GM12864 (cell line): ENCODE measurements around the gene ADNP.
A peak's percentile ranks its signal among the peaks of the same experiment; 100 is the strongest.

Source experiments
- DNase-seq: peaks from one replicate; pipeline ENCODE4 v3.0.0-alpha.2; 2011; ENCODE audit warnings: low read depth
- H3K4me3 ChIP-seq: 2 replicates; pipeline ENCODE4 v1.5.1; 2011; ENCODE audit warnings: mild to moderate bottlenecking, low read depth, low read length, control low read depth
- TF ChIP-seq, protein P1 (sequence below): IDR thresholded peaks from 2 replicates; pipeline ENCODE4 v1.5.1; 2011; ENCODE audit warnings: low read depth, mild to moderate bottlenecking, moderate library complexity, low read length, control low read depth, inconsistent platforms; ENCODE audit errors: missing control alignments

ADNP gene

DNA sequence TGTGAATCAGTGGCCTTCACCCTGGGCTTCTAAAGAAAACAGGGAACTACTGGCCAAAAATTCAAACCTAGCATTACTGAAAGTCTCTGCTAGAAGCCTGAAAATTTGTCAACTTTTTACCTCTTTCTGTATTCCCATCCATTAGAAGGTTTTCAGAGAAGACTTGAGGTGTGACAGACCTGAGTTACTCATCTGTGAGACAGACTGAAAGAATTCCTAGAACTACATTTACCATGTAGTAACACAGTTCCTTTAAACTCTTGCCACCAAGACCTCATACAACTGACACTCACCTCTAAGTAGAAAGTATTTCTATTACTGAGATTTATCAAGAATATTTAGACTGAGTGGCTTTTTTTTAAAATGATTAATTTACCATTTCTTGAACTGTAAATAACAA, 22.6 kb upstream of the ADNP start:
- H3K4me3 ChIP-seq = no peak overlapping the region
- no peak for DNase-seq

DNA sequence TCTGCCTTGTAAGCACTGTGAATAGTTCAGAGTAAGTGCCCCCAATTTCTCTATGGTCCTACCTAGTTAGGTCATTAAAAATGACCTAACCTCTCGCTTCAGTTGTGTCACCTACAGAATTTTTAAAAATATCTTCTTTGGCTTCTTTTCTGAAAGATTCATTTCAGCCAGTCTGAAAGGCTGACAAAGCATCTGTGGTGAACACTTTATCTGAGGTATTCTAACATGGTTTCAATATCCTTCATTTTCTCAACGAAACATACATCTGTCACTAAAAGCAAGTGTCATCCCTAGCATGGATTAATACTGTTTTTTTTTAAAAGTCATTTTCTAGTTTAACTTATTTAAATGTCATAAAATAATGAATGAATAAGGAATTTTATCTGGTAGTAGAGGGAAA, 22.0 kb upstream of the ADNP start:
- no peak overlapping the region for H3K4me3 ChIP-seq
- TF ChIP-seq, protein P1, sequence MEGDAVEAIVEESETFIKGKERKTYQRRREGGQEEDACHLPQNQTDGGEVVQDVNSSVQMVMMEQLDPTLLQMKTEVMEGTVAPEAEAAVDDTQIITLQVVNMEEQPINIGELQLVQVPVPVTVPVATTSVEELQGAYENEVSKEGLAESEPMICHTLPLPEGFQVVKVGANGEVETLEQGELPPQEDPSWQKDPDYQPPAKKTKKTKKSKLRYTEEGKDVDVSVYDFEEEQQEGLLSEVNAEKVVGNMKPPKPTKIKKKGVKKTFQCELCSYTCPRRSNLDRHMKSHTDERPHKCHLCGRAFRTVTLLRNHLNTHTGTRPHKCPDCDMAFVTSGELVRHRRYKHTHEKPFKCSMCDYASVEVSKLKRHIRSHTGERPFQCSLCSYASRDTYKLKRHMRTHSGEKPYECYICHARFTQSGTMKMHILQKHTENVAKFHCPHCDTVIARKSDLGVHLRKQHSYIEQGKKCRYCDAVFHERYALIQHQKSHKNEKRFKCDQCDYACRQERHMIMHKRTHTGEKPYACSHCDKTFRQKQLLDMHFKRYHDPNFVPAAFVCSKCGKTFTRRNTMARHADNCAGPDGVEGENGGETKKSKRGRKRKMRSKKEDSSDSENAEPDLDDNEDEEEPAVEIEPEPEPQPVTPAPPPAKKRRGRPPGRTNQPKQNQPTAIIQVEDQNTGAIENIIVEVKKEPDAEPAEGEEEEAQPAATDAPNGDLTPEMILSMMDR = no peak
- DNase-seq = no peak

More for the DNA sequence above, 22.6 kb upstream of the ADNP start:
- TF ChIP-seq, protein P1 = no peak

DNA sequence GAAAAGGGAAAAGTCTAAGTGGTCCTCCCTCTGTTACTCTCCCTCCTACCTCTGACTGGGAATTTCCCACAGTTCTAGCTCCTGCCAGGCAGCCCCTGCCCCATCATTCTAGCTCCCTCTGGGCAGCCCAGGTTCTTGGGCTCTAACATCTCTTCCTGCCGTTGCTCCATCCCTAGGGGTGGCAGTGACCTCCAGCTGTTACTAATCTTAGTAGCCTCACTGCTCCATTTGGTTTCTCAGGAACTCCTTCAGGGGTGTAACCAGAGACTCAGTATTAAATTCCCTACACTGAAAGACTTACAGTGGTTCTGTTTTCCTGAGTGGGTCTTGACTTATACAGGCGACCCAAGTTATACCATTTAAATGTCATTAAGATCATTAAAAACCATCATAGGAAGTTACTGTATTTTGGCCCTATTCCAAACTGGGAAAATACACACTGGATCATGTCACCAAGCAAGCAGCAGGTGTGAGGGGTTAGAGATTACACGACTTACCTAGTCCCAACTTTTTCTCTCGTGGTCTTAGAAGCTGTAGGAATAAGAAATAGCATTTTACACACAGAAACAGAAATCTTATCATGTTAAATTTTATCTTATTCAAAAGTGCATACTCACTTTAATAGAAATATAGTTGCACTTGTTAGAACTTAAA, 17.0 kb upstream of the ADNP start:
- no peak overlapping the region for H3K4me3 ChIP-seq
- TF ChIP-seq, protein P1 = no peak
- DNase-seq = no peak

DNA sequence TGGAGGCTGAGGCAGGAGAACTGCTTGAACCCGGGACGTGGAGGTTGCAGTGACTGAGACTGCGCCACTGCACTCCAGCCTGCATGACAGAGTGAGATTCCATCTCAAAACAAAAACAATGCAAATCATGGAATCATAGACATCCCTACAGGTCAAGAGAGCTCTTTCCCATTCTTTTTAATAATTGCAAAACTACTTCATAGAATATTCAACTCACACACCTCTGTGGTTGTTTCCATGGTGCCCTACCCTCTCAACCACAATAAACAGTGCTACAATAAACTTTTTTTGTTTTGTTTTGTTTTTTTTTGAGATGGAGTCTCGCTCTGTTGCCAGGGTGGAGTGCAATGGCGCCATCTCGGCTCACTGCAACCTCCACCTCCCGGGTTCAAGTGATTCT, 11.8 kb upstream of the ADNP start:
- TF ChIP-seq, protein P1 = no peak
- DNase-seq = no peak
- no peak overlapping the region for H3K4me3 ChIP-seq

DNA sequence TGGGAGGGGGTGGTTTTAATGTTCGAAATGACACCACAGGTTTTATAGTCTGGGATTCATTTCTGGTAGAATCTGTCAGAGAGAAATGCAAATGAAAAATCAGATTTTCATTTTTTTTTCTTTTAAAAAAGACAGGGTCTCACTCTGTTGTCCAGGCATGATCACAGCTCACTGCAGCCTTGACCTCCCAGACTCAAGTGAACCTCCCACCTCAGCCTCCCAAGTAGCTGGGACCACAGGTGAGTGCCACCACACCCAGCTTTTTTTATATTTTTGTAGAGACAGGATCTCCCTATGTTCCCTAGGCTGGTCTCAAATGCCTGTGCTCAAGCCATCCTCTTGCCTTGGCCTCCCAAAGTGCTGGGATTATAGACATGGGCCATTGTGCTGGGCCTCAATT, 2.4 kb upstream of the ADNP start:
- DNase-seq = no peak
- no peak overlapping the region for H3K4me3 ChIP-seq
- TF ChIP-seq, protein P1 = no peak

DNA sequence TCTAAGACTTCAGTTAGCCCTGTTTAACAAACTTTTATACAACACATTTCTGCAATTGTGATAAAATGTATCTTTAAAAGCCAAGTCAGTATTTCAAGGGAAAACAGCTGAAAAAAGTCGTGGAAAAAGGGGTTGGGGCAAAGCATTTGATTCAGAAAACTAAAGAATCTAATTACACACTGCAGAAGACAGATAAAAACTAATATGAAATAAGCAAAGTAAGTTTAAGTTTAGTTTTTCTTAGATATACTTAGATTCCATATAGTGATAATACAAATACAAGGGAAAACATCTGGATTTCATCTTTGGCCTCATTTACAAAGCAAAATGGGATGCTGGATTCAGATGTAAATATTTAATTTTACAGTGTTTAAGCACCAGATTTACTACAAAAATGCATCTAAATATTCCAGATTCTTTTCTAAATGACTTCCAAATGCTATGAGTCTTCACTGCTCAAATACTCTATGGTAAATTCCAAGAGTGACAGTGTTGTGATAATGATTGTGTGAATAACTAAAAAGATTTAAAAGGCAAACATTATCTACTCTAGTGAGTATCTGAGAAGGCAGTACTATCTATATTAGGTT, 1.5 kb upstream of the ADNP start:
- TF ChIP-seq, protein P1 = no peak
- H3K4me3 ChIP-seq = no peak overlapping the region
- DNase-seq = no peak

DNA sequence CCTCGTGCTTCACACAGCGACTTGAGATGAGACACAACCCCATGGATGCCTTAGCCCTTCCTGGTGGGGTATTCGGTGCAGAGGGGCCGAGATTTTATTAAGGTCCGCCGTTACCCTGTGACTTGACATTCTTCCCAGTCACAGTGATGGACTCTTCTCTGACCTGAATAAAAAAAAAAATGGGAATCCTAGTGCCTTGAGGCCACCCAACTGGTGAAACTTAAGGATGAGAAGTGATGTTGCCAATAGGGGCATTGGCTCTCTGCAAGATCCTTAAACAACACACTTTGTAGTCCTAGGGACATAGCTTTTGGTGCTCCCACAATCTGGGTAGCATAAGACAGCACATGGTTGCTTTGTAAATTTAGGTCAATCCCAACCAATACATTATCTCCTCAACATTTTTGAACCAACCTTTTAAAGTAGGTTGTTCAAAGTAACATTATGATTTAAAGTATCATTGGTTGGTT, 814 bp upstream of the ADNP start:
- TF ChIP-seq, protein P1 = no peak
- peak overlapping the region; percentile 94 for H3K4me3 ChIP-seq
- no peak for DNase-seq
